GM21390 (cell line): ENCODE data around the gene TPCN1.

Experiments used
- ATAC-seq: cut with Tn5 transposase; IDR thresholded peaks from one replicate; pipeline ENCODE4 v1.9.1; 2021; ENCODE audit not compliant: unreplicated experiment

The TPCN1 gene

GRCh38 chr12:113257564-113257963 is 36.3 kb downstream of the TPCN1 start:
- no peak for ATAC-seq

GRCh38 chr12:113260127-113260526 is 38.9 kb downstream of the TPCN1 start:
- no peak for ATAC-seq

GRCh38 chr12:113260636-113261300 is 39.5 kb downstream of the TPCN1 start:
- ATAC-seq: no peak

- no peak for ATAC-seq
Observed at GRCh38 chr12:113261847-113262470, 40.7 kb downstream of the TPCN1 start.

GRCh38 chr12:113262710-113263109 is 41.4 kb downstream of the TPCN1 start:
- ATAC-seq: no peak

GRCh38 chr12:113263431-113263963 is 42.2 kb downstream of the TPCN1 start:
- ATAC-seq: no peak

GRCh38 chr12:113266106-113266895 is 45.0 kb downstream of the TPCN1 start:
- no peak for ATAC-seq

GRCh38 chr12:113267621-113268020 is 46.4 kb downstream of the TPCN1 start:
- ATAC-seq: no peak

GRCh38 chr12:113268136-113268535 is 46.9 kb downstream of the TPCN1 start:
- no peak for ATAC-seq

GRCh38 chr12:113268621-113269020 is 47.4 kb downstream of the TPCN1 start:
- no peak for ATAC-seq

GRCh38 chr12:113269257-113269943 is 48.1 kb downstream of the TPCN1 start:
- no peak for ATAC-seq

GRCh38 chr12:113270709-113271009 is 49.4 kb downstream of the TPCN1 start:
- ATAC-seq: no peak

- no peak for ATAC-seq
Observed at GRCh38 chr12:113271466-113271852, 50.2 kb downstream of the TPCN1 start.

- ATAC-seq: no peak
Observed at GRCh38 chr12:113271853-113272561, 50.7 kb downstream of the TPCN1 start.

GRCh38 chr12:113273053-113273725 is 51.9 kb downstream of the TPCN1 start:
- ATAC-seq: no peak

GRCh38 chr12:113274848-113275247 is 53.6 kb downstream of the TPCN1 start:
- no peak for ATAC-seq

GRCh38 chr12:113276306-113276705 is 55.0 kb downstream of the TPCN1 start:
- no peak for ATAC-seq

GRCh38 chr12:113276946-113277500 is 55.8 kb downstream of the TPCN1 start:
- no peak for ATAC-seq

- ATAC-seq: no peak
Observed at GRCh38 chr12:113277511-113277910, 56.2 kb downstream of the TPCN1 start.

GRCh38 chr12:113278141-113278540 is 56.9 kb downstream of the TPCN1 start:
- no peak for ATAC-seq
